Activated T-cell treated with anti-CD3 and anti-CD28 coated beads, Interleukin-2, amount 50 U/mL, for 4 hours (primary cell): Measurements from ENCODE around the gene MAST4. TPM values are rescaled to one million over a fixed set of nuclear protein-coding genes. Genes with fewer than 3 reads are reported as not detected.
"Not testable (repeated sequence)": the region's sequence is repeated elsewhere in the genome, so short reads cannot be mapped to it uniquely, and the experiment has no call there.

Source experiments
- ATAC-seq, 2 donors: fragments of 200-7000 bp; cut with Tn5 transposase; one replicate each; pipeline ENCODE4 v1.10.0; 2021
- DNase-seq: peaks from one replicate; pipeline ENCODE4 v3.0.0-alpha.2; 2020
- H3K27me3 Mint-ChIP-seq: one replicate; pipeline ENCODE4 v1.8.0; 2021; ENCODE audit warnings: low read depth, mixed read lengths
- H3K36me3 Mint-ChIP-seq: one replicate; pipeline ENCODE4 v1.8.0; 2022; ENCODE audit warnings: mixed read lengths; ENCODE audit not compliant: insufficient read depth
- H3K4me1 Mint-ChIP-seq: one replicate; pipeline ENCODE4 v1.8.0; 2021; ENCODE audit warnings: low read depth, mixed read lengths
- H3K4me3 Mint-ChIP-seq: one replicate; pipeline ENCODE4 v1.8.0; 2021; ENCODE audit warnings: mild to moderate bottlenecking, moderate library complexity, mixed read lengths
- H3K9me3 Mint-ChIP-seq: one replicate; pipeline ENCODE4 v1.8.0; 2021; ENCODE audit warnings: mixed read lengths
- total RNA-seq, 3 donors: library from RNA; stranded (reverse); gene quantifications; one replicate each; pipeline ENCODE4 v1.2.1, GENCODE V29; 2021

MAST4 gene
- total RNA-seq, 3 donors from 2014 or later: 9.5 to 16.5 (median 15.5) TPM

GRCh38 chr5:66743344-66743743, 147.2 kb downstream of the MAST4 start:
- ATAC-seq (no peak), DNase-seq (no peak)
- peaks cover 7% of the 10 kb centered on the region for H3K27me3 Mint-ChIP-seq
- no peaks in the 10 kb centered on the region for H3K9me3 Mint-ChIP-seq
- no peaks in the 10 kb centered on the region for H3K36me3 Mint-ChIP-seq
- no peaks in the 10 kb centered on the region for H3K4me1 Mint-ChIP-seq
- H3K4me3 Mint-ChIP-seq: no peak overlapping the region

GRCh38 chr5:66744040-66744439, 147.8 kb downstream of the MAST4 start:
- Mint-ChIP-seq H3K27me3 (peaks cover 7% of the 10 kb centered on the region), H3K4me3 (no peak overlapping the region), H3K4me1 (no peaks in the 10 kb centered on the region), H3K9me3 (no peaks in the 10 kb centered on the region), H3K36me3 (no peaks in the 10 kb centered on the region)
- DNase-seq: no peak
- ATAC-seq: no peak

- DNase-seq (no peak), ATAC-seq (no peak)
- Mint-ChIP-seq H3K27me3 (peaks cover 9% of the 10 kb centered on the region), H3K4me3 (no peak overlapping the region), H3K9me3 (no peaks in the 10 kb centered on the region), H3K4me1 (no peaks in the 10 kb centered on the region), H3K36me3 (no peaks in the 10 kb centered on the region)
Measured at GRCh38 chr5:66745297-66745696, 149.1 kb downstream of the MAST4 start.

GRCh38 chr5:66747607-66748006, 151.4 kb downstream of the MAST4 start:
- no peaks in the 10 kb centered on the region for H3K4me1 Mint-ChIP-seq
- H3K4me3 Mint-ChIP-seq: no peak overlapping the region
- H3K36me3 Mint-ChIP-seq: no peaks in the 10 kb centered on the region
- no peak for DNase-seq
- no peaks in the 10 kb centered on the region for H3K9me3 Mint-ChIP-seq
- peaks cover 9% of the 10 kb centered on the region for H3K27me3 Mint-ChIP-seq
- ATAC-seq: no peak

- ATAC-seq, DNase-seq, H3K36me3 Mint-ChIP-seq, H3K4me1 Mint-ChIP-seq, H3K9me3 Mint-ChIP-seq, H3K4me3 Mint-ChIP-seq, H3K27me3 Mint-ChIP-seq: not testable (repeated sequence)
Measured at GRCh38 chr5:66752668-66753067, 156.5 kb downstream of the MAST4 start.

- Mint-ChIP-seq H3K4me3 (no peak overlapping the region), H3K4me1 (no peaks in the 10 kb centered on the region), H3K27me3 (peaks cover 8% of the 10 kb centered on the region), H3K9me3 (no peaks in the 10 kb centered on the region), H3K36me3 (no peaks in the 10 kb centered on the region)
- DNase-seq: no peak
- no peak for ATAC-seq
Measured at GRCh38 chr5:66757219-66757833, 161.1 kb downstream of the MAST4 start.

GRCh38 chr5:66757834-66758371, 161.7 kb downstream of the MAST4 start:
- no peaks in the 10 kb centered on the region for H3K4me1 Mint-ChIP-seq
- H3K9me3 Mint-ChIP-seq: no peaks in the 10 kb centered on the region
- no peaks in the 10 kb centered on the region for H3K36me3 Mint-ChIP-seq
- no peak overlapping the region for H3K4me3 Mint-ChIP-seq
- no peak for ATAC-seq
- DNase-seq: no peak
- peaks cover 8% of the 10 kb centered on the region for H3K27me3 Mint-ChIP-seq

GRCh38 chr5:66769030-66769733, 173.0 kb downstream of the MAST4 start:
- Mint-ChIP-seq H3K27me3 (no peaks in the 10 kb centered on the region), H3K36me3 (no peaks in the 10 kb centered on the region), H3K4me1 (no peaks in the 10 kb centered on the region)

GRCh38 chr5:66769839-66770617, 173.8 kb downstream of the MAST4 start:
- H3K27me3 Mint-ChIP-seq: no peaks in the 10 kb centered on the region
- no peaks in the 10 kb centered on the region for H3K36me3 Mint-ChIP-seq
- DNase-seq (no peak), ATAC-seq (no peak)
- H3K9me3 Mint-ChIP-seq: no peaks in the 10 kb centered on the region
- H3K4me3 Mint-ChIP-seq: no peak overlapping the region
- no peaks in the 10 kb centered on the region for H3K4me1 Mint-ChIP-seq

More at GRCh38 chr5:66769030-66769733, 173.0 kb downstream of the MAST4 start:
- DNase-seq (no peak), ATAC-seq (no peak)
- no peak overlapping the region for H3K4me3 Mint-ChIP-seq
- no peaks in the 10 kb centered on the region for H3K9me3 Mint-ChIP-seq

GRCh38 chr5:66777868-66778267, 181.7 kb downstream of the MAST4 start:
- Mint-ChIP-seq H3K9me3 (no peaks in the 10 kb centered on the region), H3K4me3 (no peak overlapping the region), H3K4me1 (no peaks in the 10 kb centered on the region), H3K36me3 (no peaks in the 10 kb centered on the region), H3K27me3 (peaks cover 2% of the 10 kb centered on the region)
- DNase-seq (no peak), ATAC-seq (no peak)

GRCh38 chr5:66779528-66779927, 183.3 kb downstream of the MAST4 start:
- H3K4me1 Mint-ChIP-seq: no peaks in the 10 kb centered on the region
- H3K27me3 Mint-ChIP-seq: peaks cover 8% of the 10 kb centered on the region
- no peaks in the 10 kb centered on the region for H3K9me3 Mint-ChIP-seq
- ATAC-seq (no peak), DNase-seq (no peak)
- no peaks in the 10 kb centered on the region for H3K36me3 Mint-ChIP-seq
- H3K4me3 Mint-ChIP-seq: no peak overlapping the region

- Mint-ChIP-seq H3K9me3 (no peaks in the 10 kb centered on the region), H3K27me3 (peaks cover 1% of the 10 kb centered on the region)
- DNase-seq: no peak
Measured at GRCh38 chr5:66788556-66788955, 192.4 kb downstream of the MAST4 start.

GRCh38 chr5:66789434-66789833, 193.2 kb downstream of the MAST4 start:
- H3K4me3 Mint-ChIP-seq: no peak overlapping the region

More at GRCh38 chr5:66788556-66788955, 192.4 kb downstream of the MAST4 start:
- no peak overlapping the region for H3K4me3 Mint-ChIP-seq
- no peak for ATAC-seq
- H3K36me3 Mint-ChIP-seq: no peaks in the 10 kb centered on the region
- no peaks in the 10 kb centered on the region for H3K4me1 Mint-ChIP-seq

GRCh38 chr5:66793049-66793448, 196.9 kb downstream of the MAST4 start:
- no peak overlapping the region for H3K4me3 Mint-ChIP-seq
- DNase-seq: no peak
- no peaks in the 10 kb centered on the region for H3K4me1 Mint-ChIP-seq
- H3K36me3 Mint-ChIP-seq: no peaks in the 10 kb centered on the region
- H3K27me3 Mint-ChIP-seq: peaks cover 3% of the 10 kb centered on the region
- H3K9me3 Mint-ChIP-seq: no peaks in the 10 kb centered on the region
- ATAC-seq: no peak

More at GRCh38 chr5:66789434-66789833, 193.2 kb downstream of the MAST4 start:
- no peak for DNase-seq
- no peak for ATAC-seq
- H3K36me3 Mint-ChIP-seq: no peaks in the 10 kb centered on the region
- H3K9me3 Mint-ChIP-seq: no peaks in the 10 kb centered on the region
- H3K4me1 Mint-ChIP-seq: no peaks in the 10 kb centered on the region
- H3K27me3 Mint-ChIP-seq: no peaks in the 10 kb centered on the region
